ENCODE data around the gene HCN2. TPM values are rescaled to one million over a fixed set of nuclear protein-coding genes. Genes with fewer than 3 reads are reported as not detected.
A peak's percentile ranks its signal among the peaks of the same experiment; 100 is the strongest.
"Not testable (repeated sequence)": the region's sequence is repeated elsewhere in the genome, so short reads cannot be mapped to it uniquely, and the experiment has no call there.

HCN2 gene
- polyA plus RNA-seq, 1 donor, result 0.09 TPM

DNA sequence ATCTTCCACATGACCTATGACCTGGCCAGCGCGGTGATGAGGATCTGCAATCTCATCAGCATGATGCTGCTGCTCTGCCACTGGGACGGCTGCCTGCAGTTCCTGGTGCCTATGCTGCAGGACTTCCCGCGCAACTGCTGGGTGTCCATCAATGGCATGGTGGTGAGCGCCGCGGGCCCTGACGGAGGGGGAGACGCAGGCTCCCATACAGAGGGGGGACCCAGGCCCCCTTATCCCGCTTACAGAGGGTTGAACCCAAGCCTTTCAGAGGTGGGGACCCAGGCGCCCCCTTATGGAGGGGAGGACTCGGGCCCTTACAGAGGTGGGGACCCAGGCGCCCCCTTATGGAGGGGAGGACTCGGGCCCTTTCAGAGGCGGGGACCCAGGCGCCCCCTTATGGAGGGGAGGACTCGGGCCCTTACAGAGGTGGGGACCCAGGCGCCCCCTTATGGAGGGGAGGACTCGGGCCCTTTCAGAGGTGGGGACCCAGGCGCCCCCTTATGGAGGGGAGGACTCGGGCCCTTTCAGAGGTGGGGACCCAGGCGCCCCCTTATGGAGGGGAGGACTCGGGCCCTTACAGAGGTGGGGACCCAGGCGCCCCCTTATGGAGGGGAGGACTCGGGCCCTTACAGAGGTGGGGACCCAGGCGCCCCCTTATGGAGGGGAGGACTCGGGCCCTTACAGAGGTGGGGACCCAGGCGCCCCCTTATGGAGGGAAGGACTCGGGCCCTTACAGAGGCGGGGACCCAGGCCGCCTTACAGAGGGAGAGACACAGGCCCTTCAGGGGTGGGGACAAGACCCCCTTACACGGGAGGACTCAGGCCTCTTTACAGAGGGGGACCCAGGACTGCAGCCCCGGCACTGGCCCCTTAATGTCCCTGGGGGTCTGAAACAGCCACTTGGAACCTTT, 15.6 kb downstream of the HCN2 start:
- DNase-seq, result not testable (repeated sequence)

DNA sequence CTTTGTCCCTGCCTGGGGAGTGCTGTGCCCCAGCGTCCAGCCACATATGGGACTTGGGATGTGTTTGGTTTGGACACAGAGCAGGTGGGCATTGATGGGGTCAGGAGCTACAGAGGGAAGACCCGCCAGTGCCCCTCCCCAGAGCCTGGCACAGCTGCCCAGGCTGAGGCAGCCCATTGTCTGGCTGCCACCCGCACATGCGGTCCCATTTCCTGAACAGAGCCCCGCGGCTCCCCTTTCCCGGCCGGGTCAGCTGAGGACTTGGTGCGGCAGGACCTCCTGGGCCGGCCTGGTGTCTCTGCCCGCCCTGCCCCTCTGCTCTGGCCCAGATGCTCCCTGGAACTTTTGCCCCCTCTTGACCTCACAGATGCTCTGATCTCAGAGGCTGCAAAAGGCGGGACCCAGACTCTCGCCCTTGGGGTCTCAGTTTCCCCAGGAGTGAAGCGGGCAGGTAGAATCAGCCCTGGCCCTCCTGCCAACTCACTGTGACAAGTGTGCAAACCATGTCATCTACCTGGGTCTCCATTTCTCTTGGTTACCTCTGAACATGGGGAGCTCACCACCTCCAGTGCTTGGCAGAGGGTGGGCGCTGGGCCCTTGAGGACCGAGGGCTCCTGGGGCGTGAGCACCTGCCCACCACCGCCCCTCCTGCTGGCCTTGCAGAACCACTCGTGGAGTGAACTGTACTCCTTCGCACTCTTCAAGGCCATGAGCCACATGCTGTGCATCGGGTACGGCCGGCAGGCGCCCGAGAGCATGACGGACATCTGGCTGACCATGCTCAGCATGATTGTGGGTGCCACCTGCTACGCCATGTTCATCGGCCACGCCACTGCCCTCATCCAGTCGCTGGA, 17.8 kb downstream of the HCN2 start:
- DNase-seq, result no peak

DNA sequence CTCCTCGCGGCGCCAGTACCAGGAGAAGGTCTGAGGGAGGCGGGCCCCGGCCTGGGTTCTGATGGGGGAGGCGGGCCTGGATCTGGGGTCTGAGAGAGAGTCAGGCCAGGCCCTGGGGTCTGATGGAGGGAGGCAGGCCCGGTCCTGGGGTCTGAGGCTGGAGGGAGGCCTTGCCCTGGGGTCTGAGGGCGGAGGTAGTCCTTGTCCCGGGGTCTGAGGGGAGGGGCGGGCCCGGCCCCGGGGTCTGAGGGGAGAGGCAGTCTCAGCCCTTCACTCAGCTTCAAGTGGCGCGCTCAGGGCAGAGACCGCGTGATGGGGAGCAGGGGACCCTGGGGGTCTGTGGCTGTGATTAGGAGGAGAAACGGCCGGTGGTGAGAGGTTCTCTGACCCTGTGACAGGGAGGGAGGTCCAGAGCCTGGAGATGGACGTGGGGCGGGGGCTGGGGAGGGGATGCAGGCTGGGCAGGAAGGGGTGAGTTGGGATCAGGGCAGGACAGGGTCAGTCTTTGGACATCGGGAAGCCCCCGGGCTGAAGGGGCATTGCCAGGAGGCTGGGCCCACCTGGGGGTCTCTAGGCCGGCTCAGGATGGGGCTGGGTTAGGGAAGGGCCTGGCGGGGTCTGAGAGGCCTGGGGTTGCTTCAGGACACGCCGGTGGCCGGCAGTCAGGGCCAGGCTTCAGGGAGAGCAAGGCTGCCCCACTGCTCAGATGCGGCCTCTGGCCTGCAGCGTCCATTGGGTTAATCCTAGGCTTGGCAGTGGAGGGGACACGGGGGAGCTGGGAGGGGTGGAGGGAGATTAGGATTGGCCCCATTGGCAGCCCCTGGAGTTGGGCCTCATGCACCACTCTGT, 18.7 kb downstream of the HCN2 start:
- DNase-seq, result no peak

DNA sequence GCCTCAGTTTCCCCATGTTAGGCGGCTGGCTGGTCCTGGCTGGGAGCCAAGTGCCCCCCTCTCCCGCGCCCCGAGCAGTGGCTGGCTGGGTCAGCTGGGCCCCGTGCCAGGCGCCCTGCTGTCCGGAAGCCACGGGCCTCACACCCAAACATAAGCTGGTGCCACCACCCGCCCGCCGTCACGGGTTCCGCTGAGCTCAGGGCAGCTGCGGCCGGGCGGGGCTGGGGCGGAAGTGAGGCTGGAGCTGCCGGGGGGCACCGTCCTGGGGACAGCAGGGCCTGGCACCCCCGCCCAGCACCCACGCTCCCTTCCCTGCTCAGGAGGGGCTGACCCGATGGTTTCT, 19.3 kb downstream of the HCN2 start:
- DNase-seq, result no peak

DNA sequence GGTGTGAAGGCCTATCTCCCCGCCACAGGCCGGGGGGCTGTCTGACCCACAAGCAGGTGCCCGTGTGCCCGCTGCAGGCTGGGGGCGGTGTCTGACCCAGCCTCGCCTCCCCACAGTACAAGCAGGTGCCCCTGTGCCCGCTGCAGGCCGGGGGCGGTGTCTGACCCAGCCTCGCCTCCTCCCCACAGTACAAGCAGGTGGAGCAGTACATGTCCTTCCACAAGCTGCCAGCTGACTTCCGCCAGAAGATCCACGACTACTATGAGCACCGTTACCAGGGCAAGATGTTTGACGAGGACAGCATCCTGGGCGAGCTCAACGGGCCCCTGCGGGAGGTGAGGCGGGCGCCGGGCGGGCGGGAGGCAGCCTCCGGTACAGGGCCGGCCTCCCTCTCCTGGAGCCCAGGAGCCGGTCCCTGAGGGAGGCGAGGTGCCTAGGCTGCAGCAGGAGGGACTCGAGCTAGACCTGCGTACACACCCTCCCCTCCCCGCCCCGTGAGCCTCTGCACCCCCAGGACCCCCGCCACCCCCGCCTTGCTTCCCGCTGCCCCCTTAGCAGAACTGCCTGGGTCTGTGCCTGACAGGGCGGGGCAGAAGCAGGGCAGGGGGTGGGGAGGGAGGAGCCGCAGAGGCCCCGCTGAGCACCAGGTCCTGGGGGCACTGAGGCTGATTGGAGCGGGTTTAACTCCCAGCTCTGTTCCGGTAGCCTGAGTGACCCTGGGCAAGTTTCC, 20.6 kb downstream of the HCN2 start:
- DNase-seq, result no peak

DNA sequence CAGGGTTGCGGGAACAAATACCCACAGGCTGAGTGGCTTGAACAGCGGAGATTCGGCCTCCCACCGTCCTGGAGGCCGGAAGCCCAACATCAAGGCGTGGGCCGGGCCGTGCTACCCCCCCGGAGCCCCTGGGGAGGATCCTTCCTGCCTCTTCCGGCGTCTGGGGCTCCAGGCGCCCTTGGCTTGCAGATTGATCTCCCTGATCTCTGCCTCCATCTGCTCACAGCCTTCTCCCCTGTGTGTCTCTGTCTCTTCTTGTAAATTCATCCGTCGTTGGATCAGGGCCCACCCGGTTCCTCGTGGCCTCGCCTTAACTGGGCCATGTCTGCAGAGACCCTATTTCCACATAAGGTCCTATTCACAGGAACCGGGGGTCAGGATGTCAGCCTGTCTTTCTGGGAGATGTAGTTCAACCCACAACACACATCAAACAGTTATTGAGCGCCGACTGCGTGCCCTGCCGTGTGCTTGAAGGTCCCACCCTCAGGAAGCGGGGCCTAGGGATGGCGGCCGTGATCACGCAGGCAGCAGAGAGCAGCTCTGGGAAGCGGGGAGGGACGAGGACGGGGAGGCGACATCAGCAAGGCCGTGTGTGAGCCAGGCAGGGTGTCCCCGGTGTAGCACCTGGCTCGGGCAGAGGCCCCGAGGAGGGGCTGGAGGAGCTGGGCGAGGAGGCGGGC, 21.3 kb downstream of the HCN2 start:
- DNase-seq, result peak; percentile 46

DNA sequence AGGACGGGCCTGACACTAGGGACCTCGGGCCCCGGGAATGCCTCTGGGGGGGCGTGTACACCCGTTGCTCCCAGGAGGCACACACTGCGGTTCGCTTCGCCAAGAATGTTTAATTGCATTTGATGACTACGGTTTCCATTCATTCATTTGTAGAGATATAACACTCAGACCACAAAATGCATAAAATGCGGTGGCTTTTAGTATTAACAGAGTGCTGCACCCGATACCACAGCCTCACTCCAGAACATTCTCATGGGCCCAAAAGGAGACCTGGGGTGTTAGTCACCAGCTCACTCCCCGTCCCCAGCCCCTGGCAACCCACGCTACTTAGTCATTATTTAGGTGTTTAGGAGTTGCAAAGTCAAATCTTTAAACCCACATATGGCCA, 21.8 kb downstream of the HCN2 start:
- no peak for DNase-seq

DNA sequence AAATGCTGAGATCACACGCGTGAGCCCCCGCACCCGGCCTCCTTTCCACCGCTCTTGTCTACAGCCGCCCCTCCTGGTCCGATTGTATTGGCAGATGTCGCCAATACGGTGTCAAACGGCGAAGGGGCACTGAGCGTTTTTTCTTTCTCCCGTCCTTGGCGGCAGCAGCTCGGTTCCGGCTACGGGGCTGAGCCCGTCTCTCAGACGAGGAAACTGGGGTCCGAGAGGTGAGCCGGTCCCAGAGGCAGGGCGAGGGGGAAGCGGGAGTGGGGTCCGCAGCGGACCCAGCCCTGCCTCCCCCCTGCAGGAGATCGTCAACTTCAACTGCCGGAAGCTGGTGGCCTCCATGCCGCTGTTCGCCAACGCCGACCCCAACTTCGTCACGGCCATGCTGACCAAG, 23.3 kb downstream of the HCN2 start:
- no peak for DNase-seq

DNA sequence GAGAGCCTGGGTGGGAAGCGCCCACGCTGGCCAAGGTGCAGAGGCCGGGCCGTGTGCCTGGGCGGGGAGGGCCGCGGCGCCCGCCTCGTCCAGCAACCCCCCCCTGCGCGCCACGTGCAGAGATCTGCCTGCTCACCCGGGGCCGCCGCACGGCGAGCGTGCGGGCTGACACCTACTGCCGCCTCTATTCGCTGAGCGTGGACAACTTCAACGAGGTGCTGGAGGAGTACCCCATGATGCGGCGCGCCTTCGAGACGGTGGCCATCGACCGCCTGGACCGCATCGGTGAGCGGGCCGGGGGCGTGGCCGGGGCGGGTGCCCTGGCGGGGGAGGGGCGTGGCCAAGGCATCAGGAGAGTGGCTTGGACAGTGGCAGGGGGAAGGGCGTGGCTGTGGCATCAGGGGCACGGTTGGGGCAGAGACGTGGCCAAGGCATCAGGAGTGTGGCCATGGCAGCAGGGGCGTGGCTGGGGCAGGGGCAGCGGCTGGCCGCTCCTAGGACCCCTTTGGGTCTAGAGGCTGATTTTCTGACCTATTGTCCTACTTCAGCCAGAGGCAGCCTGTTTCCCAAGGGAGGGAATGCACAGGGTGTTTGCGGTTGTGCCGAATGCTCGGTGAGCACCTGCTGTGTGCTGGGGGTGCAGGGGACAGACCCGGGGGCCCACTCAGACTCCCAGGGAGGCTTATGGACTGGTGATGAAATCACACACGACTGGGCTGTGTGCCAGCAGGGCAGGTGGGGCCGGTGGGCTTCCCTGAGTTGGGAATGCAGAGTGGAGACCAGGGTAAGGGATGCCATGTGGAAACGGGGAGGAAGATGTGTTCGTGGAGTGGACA, 24.3 kb downstream of the HCN2 start:
- no peak for DNase-seq

DNA sequence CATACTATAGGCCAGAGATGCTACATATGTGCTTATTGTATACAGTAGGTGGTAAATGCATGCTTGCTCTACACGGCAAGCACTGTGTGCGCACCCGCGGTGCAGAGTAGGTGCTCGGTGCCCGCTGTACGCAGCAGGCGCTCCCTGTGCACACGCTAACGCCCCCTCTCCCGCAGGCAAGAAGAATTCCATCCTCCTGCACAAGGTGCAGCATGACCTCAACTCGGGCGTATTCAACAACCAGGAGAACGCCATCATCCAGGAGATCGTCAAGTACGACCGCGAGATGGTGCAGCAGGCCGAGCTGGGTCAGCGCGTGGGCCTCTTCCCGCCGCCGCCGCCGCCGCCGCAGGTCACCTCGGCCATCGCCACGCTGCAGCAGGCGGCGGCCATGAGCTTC, 25.9 kb downstream of the HCN2 start:
- no peak for DNase-seq

DNA sequence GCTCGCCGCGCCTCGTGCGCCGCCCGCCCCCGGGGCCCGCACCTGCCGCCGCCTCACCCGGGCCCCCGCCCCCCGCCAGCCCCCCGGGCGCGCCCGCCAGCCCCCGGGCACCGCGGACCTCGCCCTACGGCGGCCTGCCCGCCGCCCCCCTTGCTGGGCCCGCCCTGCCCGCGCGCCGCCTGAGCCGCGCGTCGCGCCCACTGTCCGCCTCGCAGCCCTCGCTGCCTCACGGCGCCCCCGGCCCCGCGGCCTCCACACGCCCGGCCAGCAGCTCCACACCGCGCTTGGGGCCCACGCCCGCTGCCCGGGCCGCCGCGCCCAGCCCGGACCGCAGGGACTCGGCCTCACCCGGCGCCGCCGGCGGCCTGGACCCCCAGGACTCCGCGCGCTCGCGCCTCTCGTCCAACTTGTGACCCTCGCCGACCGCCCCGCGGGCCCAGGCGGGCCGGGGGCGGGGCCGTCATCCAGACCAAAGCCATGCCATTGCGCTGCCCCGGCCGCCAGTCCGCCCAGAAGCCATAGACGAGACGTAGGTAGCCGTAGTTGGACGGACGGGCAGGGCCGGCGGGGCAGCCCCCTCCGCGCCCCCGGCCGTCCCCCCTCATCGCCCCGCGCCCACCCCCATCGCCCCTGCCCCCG, 26.5 kb downstream of the HCN2 start:
- no peak for DNase-seq

DNA sequence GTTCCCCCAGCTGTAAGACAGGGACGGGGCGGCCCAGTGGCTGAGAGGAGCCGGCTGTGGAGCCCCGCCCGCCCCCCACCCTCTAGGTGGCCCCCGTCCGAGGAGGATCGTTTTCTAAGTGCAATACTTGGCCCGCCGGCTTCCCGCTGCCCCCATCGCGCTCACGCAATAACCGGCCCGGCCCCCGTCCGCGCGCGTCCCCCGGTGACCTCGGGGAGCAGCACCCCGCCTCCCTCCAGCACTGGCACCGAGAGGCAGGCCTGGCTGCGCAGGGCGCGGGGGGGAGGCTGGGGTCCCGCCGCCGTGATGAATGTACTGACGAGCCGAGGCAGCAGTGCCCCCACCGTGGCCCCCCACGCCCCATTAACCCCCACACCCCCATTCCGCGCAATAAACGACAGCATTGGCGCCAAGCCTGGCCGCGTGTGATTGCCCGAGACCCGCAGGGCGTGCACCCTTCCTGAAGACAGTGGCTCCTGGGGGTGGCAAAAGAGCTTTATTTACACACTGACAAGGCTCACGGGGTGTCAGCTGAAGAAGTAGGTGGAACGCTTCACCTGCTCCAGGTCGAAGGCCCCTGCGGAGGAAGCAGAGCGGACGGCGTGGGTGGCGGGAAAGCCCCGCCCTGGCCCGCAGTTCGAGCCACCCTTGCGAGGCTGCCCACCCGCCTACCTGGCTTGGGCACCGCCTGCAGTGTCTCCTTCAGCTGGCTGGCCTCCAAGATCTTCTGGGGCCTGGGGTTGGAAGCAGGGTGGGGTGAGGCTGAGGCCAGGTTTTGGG, 27.3 kb downstream of the HCN2 start:
- DNase-seq, result no peak

DNA sequence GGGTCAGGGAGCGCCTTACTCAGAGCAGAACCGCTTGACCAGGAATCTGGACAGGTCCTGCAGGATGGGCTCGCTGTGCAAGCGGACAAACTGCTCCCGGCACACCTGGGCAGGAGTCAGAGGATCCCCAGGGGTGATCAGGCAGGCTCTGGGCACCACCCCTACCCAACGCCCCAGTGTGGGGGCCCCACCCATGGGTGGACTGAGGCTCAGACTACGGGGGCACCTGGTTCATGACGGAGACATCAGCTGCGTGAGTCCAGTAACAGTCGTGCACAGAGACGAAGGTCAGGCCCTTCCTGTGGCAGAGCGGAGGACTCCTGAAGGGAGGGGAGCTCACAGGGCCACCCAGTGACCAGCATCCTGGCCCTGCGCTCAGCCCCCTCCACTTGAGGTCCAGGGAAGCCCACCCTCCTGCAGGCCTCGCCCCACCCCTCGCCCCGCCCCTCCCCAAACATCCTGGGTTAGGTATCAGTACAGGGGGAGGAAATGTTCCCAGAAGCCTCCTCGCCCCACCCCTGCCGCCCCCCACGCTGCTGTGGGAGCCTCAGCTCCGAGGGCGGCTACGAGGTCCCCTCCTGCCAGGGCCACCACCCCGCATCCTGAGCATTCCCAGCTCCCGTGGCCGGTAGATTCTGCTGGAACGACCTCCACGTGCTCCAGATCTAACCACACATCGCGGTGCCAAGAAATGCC, 28.0 kb downstream of the HCN2 start:
- DNase-seq, result no peak

DNA sequence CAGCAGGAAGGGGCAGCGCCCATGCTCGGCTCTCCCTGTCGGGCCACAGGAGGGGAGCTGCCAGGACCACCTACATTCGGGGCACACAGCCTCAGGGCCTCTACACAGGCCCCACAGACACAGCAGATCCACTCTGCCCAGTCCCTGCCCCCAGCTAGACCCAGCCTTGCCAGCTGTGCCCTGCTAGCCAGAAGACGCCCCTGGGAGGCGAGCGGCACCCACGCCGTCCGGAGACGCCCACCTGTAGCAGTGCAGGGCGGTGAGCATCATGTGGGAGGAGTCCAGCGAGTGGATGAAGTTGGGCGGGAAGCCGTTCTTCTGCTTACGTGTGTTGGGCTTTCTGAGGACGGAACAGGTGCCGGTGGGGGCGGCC, 28.6 kb downstream of the HCN2 start:
- no peak for DNase-seq

DNA sequence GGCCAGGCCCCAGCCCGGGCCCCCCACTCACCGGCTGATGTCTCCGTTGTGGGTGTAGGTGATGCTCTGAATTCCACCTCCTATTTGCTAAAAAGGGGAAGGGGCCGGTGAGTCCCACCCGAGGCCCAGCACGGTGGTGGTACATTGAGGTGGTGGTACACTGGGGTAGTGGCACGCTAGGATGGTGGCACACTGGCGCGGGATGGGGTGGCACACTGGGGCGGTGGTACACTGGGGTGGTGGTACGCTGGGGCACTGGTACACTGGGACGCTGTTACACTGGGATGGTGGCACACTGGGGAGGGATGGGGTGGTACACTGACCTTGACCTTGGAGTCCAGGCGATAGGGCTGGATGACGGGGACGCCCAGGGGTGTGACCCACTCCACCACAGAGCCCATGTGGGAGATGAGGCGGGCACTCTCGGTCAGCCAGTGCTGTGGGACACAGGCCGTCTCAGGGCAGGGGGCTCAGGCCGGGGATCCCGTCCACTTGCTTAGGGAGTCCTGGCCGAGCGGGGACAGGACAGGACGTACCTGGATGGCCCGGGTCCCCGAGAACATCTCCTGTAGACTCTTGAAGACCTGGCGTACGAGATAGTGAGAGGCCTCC, 29.1 kb downstream of the HCN2 start:
- no peak for DNase-seq

DNA sequence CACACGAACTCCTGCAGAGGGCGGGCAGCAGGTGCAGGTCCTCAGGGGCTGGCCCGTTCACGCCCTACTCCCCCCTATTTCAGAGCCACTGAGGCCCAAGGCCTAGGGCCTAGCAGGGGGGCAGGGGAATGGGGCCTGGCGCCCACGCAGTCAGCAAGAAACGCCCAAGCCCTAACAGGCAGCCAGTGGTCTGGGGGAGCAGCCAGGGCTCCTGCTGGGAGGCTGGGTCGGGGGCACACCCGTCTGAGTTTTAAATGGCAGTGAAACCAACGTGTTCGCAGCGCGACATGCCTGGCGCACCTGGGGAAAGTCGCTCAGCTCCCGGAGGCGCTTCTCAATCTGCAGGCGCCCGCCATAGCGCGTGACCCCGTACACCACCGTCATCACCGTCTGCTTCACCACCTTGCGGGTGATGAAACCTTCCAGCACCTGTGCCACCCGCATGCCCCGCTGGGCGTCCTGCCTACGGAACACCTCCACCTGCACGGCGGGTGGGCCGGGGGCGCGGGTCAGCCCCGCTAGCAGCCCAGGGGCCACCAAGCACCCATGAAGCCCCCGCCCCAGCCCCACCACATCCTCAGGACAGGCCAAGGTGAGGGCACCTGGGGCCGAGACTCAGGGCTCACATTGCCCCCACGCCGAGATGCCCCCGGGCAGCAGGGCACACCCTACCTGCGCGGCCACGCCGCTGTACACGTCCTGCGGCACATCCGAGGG, 29.8 kb downstream of the HCN2 start:
- DNase-seq, result no peak

DNA sequence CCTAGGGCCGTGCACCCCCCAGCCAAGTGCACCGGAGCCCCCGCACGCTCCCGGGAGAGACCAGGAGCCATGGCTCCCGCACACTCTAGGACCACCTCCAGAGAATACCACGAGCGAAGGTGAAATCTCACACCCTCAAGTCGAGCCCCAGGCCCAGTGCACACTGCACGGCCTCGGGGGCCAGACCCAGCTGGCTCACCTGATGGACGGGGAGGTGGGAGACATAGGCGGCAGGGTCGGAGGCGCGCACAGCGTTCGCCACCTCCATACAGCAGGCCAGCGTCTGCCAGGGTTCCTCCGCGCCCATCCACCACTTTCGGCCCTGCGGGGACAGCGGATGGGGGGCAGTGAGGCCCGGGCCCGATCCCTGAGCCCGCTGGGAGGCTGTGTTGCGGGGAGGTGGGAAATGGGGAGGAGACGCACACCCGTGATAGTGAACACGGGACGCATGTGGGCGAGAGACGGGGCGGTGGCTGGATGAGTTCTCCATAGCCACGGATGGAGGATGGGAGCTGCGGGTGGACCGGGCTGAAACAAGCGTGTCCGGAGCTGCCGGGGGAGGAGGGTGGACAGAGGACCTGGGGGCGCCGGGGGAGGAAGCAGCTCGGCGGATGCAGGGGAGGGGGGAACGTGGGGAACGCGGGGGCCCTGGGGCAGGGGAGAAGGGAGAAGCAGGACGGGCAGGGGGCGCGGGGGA, 30.6 kb downstream of the HCN2 start:
- DNase-seq, result no peak
